Bronchial epithelial cell (primary cell): ENCODE measurements around the gene PKN3. TPM values are rescaled to one million over a fixed set of nuclear protein-coding genes. Genes with fewer than 3 reads are reported as not detected.
A peak's percentile ranks its signal among the peaks of the same experiment; 100 is the strongest.

ENCODE experiments used
- DNase-seq: peaks from one replicate; pipeline ENCODE4 v3.0.0-alpha.2; 2010; ENCODE audit warnings: low read depth
- FAIRE-seq: peaks from 2 replicates; lab custom pipeline; 2011; peaks lifted over from hg19 to GRCh38; lab: Jason Lieb, UNC
- H3K27me3 ChIP-seq: 2 replicates; pipeline ENCODE4 v1.5.1; 2011; ENCODE audit warnings: low read length; ENCODE audit not compliant: control insufficient read depth, insufficient read depth
- H3K36me3 ChIP-seq: 2 replicates; pipeline ENCODE4 v1.5.1; 2011; ENCODE audit warnings: low read length; ENCODE audit not compliant: control insufficient read depth, insufficient read depth
- H3K4me3 ChIP-seq: 2 replicates; pipeline ENCODE4 v1.5.1; 2011; ENCODE audit warnings: mild to moderate bottlenecking, low read depth, low read length, control low read depth
- CTCF ChIP-seq: IDR thresholded peaks from 2 replicates; pipeline ENCODE4 v1.5.1; 2011; ENCODE audit warnings: mild to moderate bottlenecking, moderate library complexity, low read length, control low read depth, inconsistent platforms; ENCODE audit not compliant: insufficient read depth, severe bottlenecking
- total RNA-seq: library from RNA; depleted of rRNA; stranded (reverse); fragments of >200 nt; gene quantifications from 2 replicates; pipeline ENCODE4 v1.2.1, GENCODE V29; 2014

Gene PKN3
- total RNA-seq, 1 donor from 2014 or later = 2.1 TPM

- no peak for TF ChIP-seq CTCF
- Histone ChIP-seq H3K4me3 (no peak overlapping the region), H3K27me3 (no peaks in the 10 kb centered on the region), H3K36me3 (peaks cover 7% of the 10 kb centered on the region)
- no peak for DNase-seq
- FAIRE-seq = no peak
Observed at GRCh38 chr9:128729302-128729701, 27.0 kb downstream of the PKN3 start.

- Histone ChIP-seq H3K4me3 (no peak overlapping the region), H3K36me3 (peaks cover 7% of the 10 kb centered on the region), H3K27me3 (no peaks in the 10 kb centered on the region)
- DNase-seq (no peak), FAIRE-seq (no peak)
- TF ChIP-seq CTCF = no peak
Observed at GRCh38 chr9:128729766-128730517, 27.6 kb downstream of the PKN3 start.

GRCh38 chr9:128731093-128731492, 28.8 kb downstream of the PKN3 start:
- Histone ChIP-seq H3K4me3 (no peak overlapping the region), H3K27me3 (no peaks in the 10 kb centered on the region), H3K36me3 (peaks cover 7% of the 10 kb centered on the region)
- FAIRE-seq = no peak
- no peak for TF ChIP-seq CTCF
- DNase-seq = no peak

- Histone ChIP-seq H3K4me3 (no peak overlapping the region), H3K36me3 (peaks cover 7% of the 10 kb centered on the region), H3K27me3 (no peaks in the 10 kb centered on the region)
- DNase-seq (no peak), FAIRE-seq (no peak)
- TF ChIP-seq CTCF = no peak
Observed at GRCh38 chr9:128731691-128732090, 29.4 kb downstream of the PKN3 start.

- no peak for TF ChIP-seq CTCF
- no peaks in the 10 kb centered on the region for H3K27me3 ChIP-seq
- DNase-seq (no peak), FAIRE-seq (no peak)
- peaks cover 7% of the 10 kb centered on the region for H3K36me3 ChIP-seq
- H3K4me3 ChIP-seq = no peak overlapping the region
Observed at GRCh38 chr9:128732576-128732975, 30.3 kb downstream of the PKN3 start.

GRCh38 chr9:128733256-128733655, 31.0 kb downstream of the PKN3 start:
- FAIRE-seq (peak; percentile 72), DNase-seq (peak; percentile 76)
- TF ChIP-seq CTCF = peak; percentile 85
- peaks cover 7% of the 10 kb centered on the region for H3K36me3 ChIP-seq
- H3K4me3 ChIP-seq = no peak overlapping the region
- no peaks in the 10 kb centered on the region for H3K27me3 ChIP-seq
